ENCODE measurements around the gene PDE4C.

The PDE4C gene

DNA sequence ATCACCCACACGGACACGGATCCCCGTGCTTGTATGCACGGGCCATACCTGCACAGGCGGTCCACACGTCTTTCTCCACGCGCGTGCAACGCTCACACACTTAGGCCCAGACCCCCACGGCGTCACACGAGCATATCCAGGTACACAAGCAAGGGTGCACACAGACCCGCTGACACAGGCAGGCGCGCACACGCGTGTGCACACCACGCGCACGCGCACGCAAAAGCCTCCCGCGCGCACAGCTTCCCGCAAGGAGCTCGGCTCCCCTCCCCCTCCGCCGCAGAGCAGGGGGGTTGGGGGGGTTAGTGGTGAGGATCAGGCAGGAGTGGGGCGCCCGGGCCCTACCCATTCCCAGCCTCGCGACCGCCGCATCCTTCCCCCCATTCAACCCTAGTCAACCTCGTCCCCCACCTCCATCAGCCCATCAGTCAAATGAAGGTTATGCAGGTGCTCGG lies 22.8 kb downstream of the PDE4C start:
- Histone ChIP-seq H3K36me3 (ENCODE audit: control insufficient read depth, insufficient read depth, low read length, severe bottlenecking) (peaks cover 4% of the 10 kb centered on the region), H3K9ac (ENCODE audit: low read length) (peak overlapping the region; percentile 75), H3K27me3 (replicated peaks; ENCODE audit: control insufficient read depth, insufficient read depth, low read length) (no peaks in the 10 kb centered on the region), H3K4me1 (ENCODE audit: control insufficient read depth, insufficient read depth, low read length) (peaks cover 25% of the 10 kb centered on the region), H3K4me3 (ENCODE audit: low read length) (peak overlapping the region; percentile 84), H3K9me3 (ENCODE audit: control insufficient read depth, low read length) (no peaks in the 10 kb centered on the region)
- peak; percentile 39 for DNase-seq (ENCODE audit: low read depth)

GRCh38 chr19:18202778-18203407 lies 23.3 kb downstream of the PDE4C start:
- H3K4me3 ChIP-seq (ENCODE audit: low read length): peak overlapping the region; percentile 84
- H3K36me3 ChIP-seq (ENCODE audit: control insufficient read depth, insufficient read depth, low read length, severe bottlenecking): peaks cover 9% of the 10 kb centered on the region
- peak; percentile 20 for DNase-seq (ENCODE audit: low read depth)
- H3K9me3 ChIP-seq (ENCODE audit: control insufficient read depth, low read length): no peaks in the 10 kb centered on the region
- H3K4me1 ChIP-seq (ENCODE audit: control insufficient read depth, insufficient read depth, low read length): peaks cover 24% of the 10 kb centered on the region
- H3K9ac ChIP-seq (ENCODE audit: low read length): peak overlapping the region; percentile 75
- no peaks in the 10 kb centered on the region for H3K27me3 ChIP-seq (replicated peaks; ENCODE audit: control insufficient read depth, insufficient read depth, low read length)

DNA sequence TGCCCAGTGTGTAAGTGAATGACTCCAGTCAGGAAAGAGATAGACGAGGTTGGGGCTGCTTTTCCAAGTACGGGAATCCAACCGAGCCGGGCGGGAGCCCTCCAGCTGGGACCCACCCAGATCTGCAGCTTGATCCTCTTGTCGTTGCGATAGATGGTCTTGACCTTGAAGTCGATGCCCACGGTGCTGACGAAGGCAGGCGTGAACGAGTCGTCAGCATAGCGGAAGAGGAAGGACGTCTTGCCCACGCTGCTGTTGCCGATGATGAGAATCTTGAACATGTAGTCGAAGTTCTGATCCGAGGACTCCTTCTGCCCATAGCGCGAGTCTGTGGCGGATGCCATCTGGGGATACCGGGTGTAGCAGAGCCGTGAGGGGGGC lies 23.9 kb downstream of the PDE4C start:
- Histone ChIP-seq H3K9me3 (ENCODE audit: control insufficient read depth, low read length) (no peaks in the 10 kb centered on the region), H3K36me3 (ENCODE audit: control insufficient read depth, insufficient read depth, low read length, severe bottlenecking) (peaks cover 15% of the 10 kb centered on the region), H3K4me1 (ENCODE audit: control insufficient read depth, insufficient read depth, low read length) (peaks cover 22% of the 10 kb centered on the region), H3K4me3 (ENCODE audit: low read length) (peak overlapping the region; percentile 84), H3K27me3 (replicated peaks; ENCODE audit: control insufficient read depth, insufficient read depth, low read length) (no peaks in the 10 kb centered on the region), H3K9ac (ENCODE audit: low read length) (no peak overlapping the region)
- DNase-seq (ENCODE audit: low read depth): no peak

DNA sequence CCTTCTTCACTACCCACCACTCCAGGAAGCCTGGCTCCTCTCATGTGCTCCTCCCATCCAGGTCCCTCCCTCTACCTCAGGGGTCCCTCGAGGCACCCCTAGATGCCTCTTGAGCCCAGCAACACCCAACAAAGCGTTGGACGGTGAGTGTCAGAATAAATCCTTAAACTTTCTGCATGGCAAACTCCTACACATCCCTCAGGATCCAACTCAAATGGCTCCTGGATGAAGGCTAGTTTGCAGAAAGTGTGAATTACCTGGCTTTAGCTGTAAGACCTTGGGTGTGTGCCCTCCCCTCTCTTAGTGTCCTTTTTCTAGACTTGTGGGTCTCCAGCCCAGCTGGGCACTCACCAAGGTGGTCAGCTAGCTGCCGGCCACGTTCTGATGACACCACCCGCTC lies 27.9 kb downstream of the PDE4C start:
- Histone ChIP-seq H3K36me3 (ENCODE audit: control insufficient read depth, insufficient read depth, low read length, severe bottlenecking) (peaks cover 23% of the 10 kb centered on the region), H3K9me3 (ENCODE audit: control insufficient read depth, low read length) (no peaks in the 10 kb centered on the region), H3K4me1 (ENCODE audit: control insufficient read depth, insufficient read depth, low read length) (peaks cover 19% of the 10 kb centered on the region), H3K4me3 (ENCODE audit: low read length) (no peak overlapping the region), H3K27me3 (replicated peaks; ENCODE audit: control insufficient read depth, insufficient read depth, low read length) (no peaks in the 10 kb centered on the region), H3K9ac (ENCODE audit: low read length) (no peak overlapping the region)
- no peak for DNase-seq (ENCODE audit: low read depth)

- Histone ChIP-seq H3K36me3 (ENCODE audit: control insufficient read depth, insufficient read depth, low read length, severe bottlenecking) (peaks cover 23% of the 10 kb centered on the region), H3K27me3 (replicated peaks; ENCODE audit: control insufficient read depth, insufficient read depth, low read length) (no peaks in the 10 kb centered on the region), H3K9me3 (ENCODE audit: control insufficient read depth, low read length) (no peaks in the 10 kb centered on the region), H3K9ac (ENCODE audit: low read length) (no peak overlapping the region), H3K4me3 (ENCODE audit: low read length) (no peak overlapping the region), H3K4me1 (ENCODE audit: control insufficient read depth, insufficient read depth, low read length) (peaks cover 14% of the 10 kb centered on the region)
- no peak for DNase-seq (ENCODE audit: low read depth)
Observed at GRCh38 chr19:18197941-18198340, 28.3 kb downstream of the PDE4C start.

GRCh38 chr19:18197306-18197705 lies 28.9 kb downstream of the PDE4C start:
- Histone ChIP-seq H3K4me3 (ENCODE audit: low read length) (no peak overlapping the region), H3K27me3 (replicated peaks; ENCODE audit: control insufficient read depth, insufficient read depth, low read length) (no peaks in the 10 kb centered on the region), H3K36me3 (ENCODE audit: control insufficient read depth, insufficient read depth, low read length, severe bottlenecking) (peaks cover 23% of the 10 kb centered on the region), H3K4me1 (ENCODE audit: control insufficient read depth, insufficient read depth, low read length) (peaks cover 10% of the 10 kb centered on the region), H3K9ac (ENCODE audit: low read length) (no peak overlapping the region), H3K9me3 (ENCODE audit: control insufficient read depth, low read length) (no peaks in the 10 kb centered on the region)
- DNase-seq (ENCODE audit: low read depth): no peak

- H3K27me3 ChIP-seq (replicated peaks; ENCODE audit: control insufficient read depth, insufficient read depth, low read length): no peaks in the 10 kb centered on the region
- H3K9me3 ChIP-seq (ENCODE audit: control insufficient read depth, low read length): no peaks in the 10 kb centered on the region
- H3K36me3 ChIP-seq (ENCODE audit: control insufficient read depth, insufficient read depth, low read length, severe bottlenecking): peaks cover 23% of the 10 kb centered on the region
- no peak for DNase-seq (ENCODE audit: low read depth)
- no peak overlapping the region for H3K4me3 ChIP-seq (ENCODE audit: low read length)
- H3K4me1 ChIP-seq (ENCODE audit: control insufficient read depth, insufficient read depth, low read length): peaks cover 10% of the 10 kb centered on the region
- no peak overlapping the region for H3K9ac ChIP-seq (ENCODE audit: low read length)
Observed at GRCh38 chr19:18196511-18196845, 29.8 kb downstream of the PDE4C start.

DNA sequence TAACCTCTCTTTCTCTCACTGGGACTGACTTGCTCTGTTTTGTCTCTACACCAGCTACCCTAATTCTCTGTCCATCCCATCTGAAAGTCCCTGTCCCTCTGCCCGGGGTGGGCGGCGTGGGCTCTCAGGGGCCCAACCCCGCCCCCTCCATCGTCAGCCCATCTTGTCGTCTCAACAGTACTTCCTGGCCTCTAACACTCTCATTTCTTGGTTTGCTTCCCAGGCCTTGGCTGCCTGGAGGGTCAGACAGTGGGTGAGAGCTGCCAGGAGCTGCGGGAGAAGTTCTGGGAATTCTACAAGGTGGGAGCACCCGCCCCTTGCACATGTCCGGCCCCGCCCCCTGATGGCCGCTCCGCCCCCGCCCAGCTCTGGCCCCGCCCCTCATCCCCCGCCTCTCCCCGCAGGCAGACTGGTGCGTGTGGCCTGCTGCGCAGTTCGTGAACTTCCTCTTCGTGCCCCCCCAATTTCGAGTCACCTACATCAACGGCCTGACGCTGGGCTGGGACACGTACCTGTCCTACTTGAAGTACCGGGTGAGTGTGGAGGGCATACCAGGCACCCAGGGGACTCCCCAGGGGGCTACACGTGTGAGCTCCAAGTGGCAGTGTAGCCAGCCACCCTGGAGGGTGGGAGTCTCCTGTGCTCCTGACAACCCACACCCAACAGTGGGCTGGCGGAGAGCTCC lies 31.5 kb downstream of the PDE4C start:
- Histone ChIP-seq H3K36me3 (ENCODE audit: control insufficient read depth, insufficient read depth, low read length, severe bottlenecking) (peaks cover 23% of the 10 kb centered on the region), H3K4me3 (ENCODE audit: low read length) (peak overlapping the region; percentile 92), H3K9me3 (ENCODE audit: control insufficient read depth, low read length) (no peaks in the 10 kb centered on the region), H3K4me1 (ENCODE audit: control insufficient read depth, insufficient read depth, low read length) (peaks cover 10% of the 10 kb centered on the region), H3K27me3 (replicated peaks; ENCODE audit: control insufficient read depth, insufficient read depth, low read length) (no peaks in the 10 kb centered on the region), H3K9ac (ENCODE audit: low read length) (peak overlapping the region; percentile 92)
- DNase-seq (ENCODE audit: low read depth): peak; percentile 26

GRCh38 chr19:18194181-18194530 lies 32.1 kb downstream of the PDE4C start:
- no peak for DNase-seq (ENCODE audit: low read depth)
- H3K4me3 ChIP-seq (ENCODE audit: low read length): peak overlapping the region; percentile 92
- peaks cover 10% of the 10 kb centered on the region for H3K4me1 ChIP-seq (ENCODE audit: control insufficient read depth, insufficient read depth, low read length)
- no peaks in the 10 kb centered on the region for H3K9me3 ChIP-seq (ENCODE audit: control insufficient read depth, low read length)
- peak overlapping the region; percentile 92 for H3K9ac ChIP-seq (ENCODE audit: low read length)
- H3K27me3 ChIP-seq (replicated peaks; ENCODE audit: control insufficient read depth, insufficient read depth, low read length): no peaks in the 10 kb centered on the region
- peaks cover 23% of the 10 kb centered on the region for H3K36me3 ChIP-seq (ENCODE audit: control insufficient read depth, insufficient read depth, low read length, severe bottlenecking)

DNA sequence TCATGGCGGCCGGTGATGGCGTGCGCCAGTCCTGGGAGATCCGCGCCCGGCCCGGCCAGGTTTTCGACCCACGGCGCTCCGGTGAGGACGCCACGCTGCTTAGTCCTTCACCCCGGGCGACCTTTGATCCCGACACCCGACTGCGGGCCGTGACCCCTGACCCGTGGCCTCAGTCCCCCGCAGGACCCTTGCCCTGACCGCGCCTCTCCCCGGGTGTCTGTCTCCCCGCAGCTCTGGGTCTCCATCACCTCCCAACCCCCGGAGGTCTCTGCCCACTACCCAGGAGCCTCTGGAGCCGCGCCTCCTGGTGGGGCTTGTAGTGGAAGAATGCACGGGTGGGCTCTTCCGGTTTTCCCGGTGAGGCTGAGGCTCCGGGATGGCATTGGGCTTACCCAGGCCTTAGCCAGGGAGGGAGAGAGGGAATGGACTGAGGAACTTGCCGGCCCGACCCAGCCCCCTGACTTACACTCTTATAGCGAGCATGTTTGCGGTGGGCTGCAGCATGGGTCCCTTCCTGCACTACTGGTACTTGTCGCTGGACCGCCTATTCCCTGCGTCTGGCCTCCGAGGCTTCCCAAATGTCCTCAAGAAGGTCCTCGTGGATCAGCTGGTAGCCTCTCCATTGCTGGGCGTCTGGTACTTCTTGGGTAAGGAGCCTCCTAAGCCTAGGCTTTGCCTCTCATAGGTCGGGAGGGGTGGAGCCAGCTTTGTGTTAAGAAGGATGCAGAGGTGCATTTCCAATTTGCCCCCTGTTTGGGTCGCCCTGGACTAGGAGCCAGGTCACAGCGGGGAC lies 32.7 kb downstream of the PDE4C start:
- Histone ChIP-seq H3K4me1 (ENCODE audit: control insufficient read depth, insufficient read depth, low read length) (peaks cover 10% of the 10 kb centered on the region), H3K9ac (ENCODE audit: low read length) (peak overlapping the region; percentile 92), H3K27me3 (replicated peaks; ENCODE audit: control insufficient read depth, insufficient read depth, low read length) (no peaks in the 10 kb centered on the region), H3K9me3 (ENCODE audit: control insufficient read depth, low read length) (no peaks in the 10 kb centered on the region), H3K4me3 (ENCODE audit: low read length) (peak overlapping the region; percentile 92), H3K36me3 (ENCODE audit: control insufficient read depth, insufficient read depth, low read length, severe bottlenecking) (peaks cover 21% of the 10 kb centered on the region)
- peak; percentile 43 for DNase-seq (ENCODE audit: low read depth)

DNA sequence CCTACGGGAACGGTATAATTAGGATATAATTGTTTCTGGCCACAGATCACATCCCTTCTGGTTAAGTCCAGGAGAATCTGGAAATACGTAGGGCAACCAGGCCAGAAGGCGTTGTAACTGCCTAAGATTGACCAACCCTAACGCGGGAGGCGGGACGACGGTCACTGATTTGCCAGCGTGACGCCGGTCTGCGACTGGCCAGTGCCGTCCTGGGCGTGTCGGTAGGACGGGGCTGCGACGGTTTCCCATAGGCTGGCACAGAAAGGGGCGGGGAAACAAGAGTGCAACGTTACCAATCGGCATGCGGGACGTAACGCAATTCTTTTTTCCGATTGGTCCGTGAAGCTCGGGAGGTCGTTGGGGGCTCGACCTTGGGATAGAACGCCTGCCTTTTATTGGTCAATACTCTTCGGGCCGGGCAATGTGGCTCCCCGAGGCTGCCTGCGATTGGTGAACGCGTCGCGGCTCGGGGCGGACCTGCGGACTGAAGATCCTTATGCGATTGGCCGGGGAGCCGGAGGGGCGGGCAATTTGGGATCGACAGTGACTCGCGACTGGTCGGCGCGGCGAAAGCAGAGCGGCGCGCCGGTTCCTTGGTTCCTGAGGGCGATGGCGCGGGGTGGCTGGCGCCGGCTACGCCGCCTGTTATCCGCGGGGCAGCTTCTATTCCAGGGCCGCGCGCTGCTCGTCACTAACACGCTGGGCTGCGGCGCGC lies 33.4 kb downstream of the PDE4C start, which contains the start of gene MPV17L2:
MPV17L2 (plus strand) TSS at position 546 of the 715 bp plus-strand sequence; CDS start at position 610, 64 bp downstream.
- Histone ChIP-seq H3K4me3 (ENCODE audit: low read length) (peak within 1 kb of the TSS; percentile 92), H3K4me1 (ENCODE audit: control insufficient read depth, insufficient read depth, low read length) (peaks cover 10% of the 10 kb centered on the region), H3K27me3 (replicated peaks; ENCODE audit: control insufficient read depth, insufficient read depth, low read length) (no peaks in the 10 kb centered on the region), H3K9ac (ENCODE audit: low read length) (peak within 1 kb of the TSS; percentile 92), H3K36me3 (ENCODE audit: control insufficient read depth, insufficient read depth, low read length, severe bottlenecking) (peaks cover 13% of the 10 kb centered on the region), H3K9me3 (ENCODE audit: control insufficient read depth, low read length) (no peaks in the 10 kb centered on the region)
- DNase-seq (ENCODE audit: low read depth): peak; percentile 100

Data from adipocyte (in vitro differentiated cells).